Spleen (tissue), 7 donors: ENCODE results near the gene C11orf24.

Experiments used
- POLR2A ChIP-seq, 3 donors: fragments of 450-650 bp; IDR thresholded peaks; one replicate each; pipeline ENCODE4 v1.5.1; 2017; ENCODE audit warnings: antibody characterized with exemption in 3 of 3, mild to moderate bottlenecking in 1 of 3
- TF ChIP-seq, protein P1 (sequence below), 11 experiments: fragments of 200-600 bp in 7 of 11; fragments of 450-650 bp in 4 of 11; sonication (generic) in 4 of 11; IDR thresholded peaks in 8 of 11; conservative IDR thresholded peaks in 3 of 11; 1 replicate in 7 of 11; 2 replicates in 4 of 11; pipeline versions ENCODE4 v1.4.0 to v1.8.0; 2016 to 2021; ENCODE audit warnings: antibody characterized with exemption in 11 of 11, inconsistent platforms in 4 of 11, mild to moderate bottlenecking in 1 of 11
- donor health status: DM: no; HTN: no; CAD: no; lungs with moderate emphysema.
- donor health status: DM: no; HTN: no; CAD: no.
- donor health status: DM: no; HTN: no; CAD: no.

DNA sequence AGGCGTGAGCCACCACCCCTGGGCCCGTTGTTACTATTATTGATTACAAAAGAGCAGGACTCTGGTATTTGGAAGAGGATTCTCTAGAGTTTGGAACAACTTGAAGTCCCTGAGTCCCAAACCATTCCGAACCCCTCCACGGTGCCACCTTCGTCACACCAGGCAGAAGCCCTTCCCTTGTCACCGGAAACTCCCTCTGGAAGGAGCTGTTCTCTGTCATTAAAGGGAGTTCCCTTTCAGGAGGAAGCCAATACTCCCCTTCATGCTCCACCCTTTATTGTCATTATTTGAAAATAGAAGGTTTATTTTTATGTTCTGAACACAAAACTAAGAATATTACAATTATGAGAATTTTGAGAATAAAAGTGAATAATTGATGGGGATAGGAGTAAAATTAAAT is 5.1 kb upstream of the C11orf24 start:
- TF ChIP-seq, protein P1, sequence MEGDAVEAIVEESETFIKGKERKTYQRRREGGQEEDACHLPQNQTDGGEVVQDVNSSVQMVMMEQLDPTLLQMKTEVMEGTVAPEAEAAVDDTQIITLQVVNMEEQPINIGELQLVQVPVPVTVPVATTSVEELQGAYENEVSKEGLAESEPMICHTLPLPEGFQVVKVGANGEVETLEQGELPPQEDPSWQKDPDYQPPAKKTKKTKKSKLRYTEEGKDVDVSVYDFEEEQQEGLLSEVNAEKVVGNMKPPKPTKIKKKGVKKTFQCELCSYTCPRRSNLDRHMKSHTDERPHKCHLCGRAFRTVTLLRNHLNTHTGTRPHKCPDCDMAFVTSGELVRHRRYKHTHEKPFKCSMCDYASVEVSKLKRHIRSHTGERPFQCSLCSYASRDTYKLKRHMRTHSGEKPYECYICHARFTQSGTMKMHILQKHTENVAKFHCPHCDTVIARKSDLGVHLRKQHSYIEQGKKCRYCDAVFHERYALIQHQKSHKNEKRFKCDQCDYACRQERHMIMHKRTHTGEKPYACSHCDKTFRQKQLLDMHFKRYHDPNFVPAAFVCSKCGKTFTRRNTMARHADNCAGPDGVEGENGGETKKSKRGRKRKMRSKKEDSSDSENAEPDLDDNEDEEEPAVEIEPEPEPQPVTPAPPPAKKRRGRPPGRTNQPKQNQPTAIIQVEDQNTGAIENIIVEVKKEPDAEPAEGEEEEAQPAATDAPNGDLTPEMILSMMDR (IDR thresholded peaks at IDR 0.05 in 8 of 11, conservative IDR thresholded peaks at IDR 0.05 in 3 of 11), result no peak
- no peak for TF ChIP-seq POLR2A (IDR thresholded peaks at IDR 0.05)
